Stimulated activated CD4-positive, alpha-beta T cell treated with anti-CD3 and anti-CD28 coated beads, TNF-alpha, amount 100 ng/mL, for 1 hour (primary cell): ENCODE measurements around the gene SEMA5B.

ENCODE experiments used
- DNase-seq, 3 donors: peaks; one replicate each; pipeline ENCODE4 v3.0.0-alpha.2; 2020; ENCODE audit warnings: low read depth in 3 of 3, low spot score in 1 of 3

The SEMA5B gene

GRCh38 chr3:123027292-123028232, at the start of gene SEMA5B:
Gene SEMA5B (minus strand): TSS chr3:123027763. CDS start chr3:122961263, 66,500 bp downstream.
- no peak for DNase-seq

- no peak for DNase-seq
These were observed 49.2 kb upstream of the SEMA5B start for GRCh38 chr3:123076496-123077418.

- DNase-seq: no peak
These were observed 48.5 kb upstream of the SEMA5B start for GRCh38 chr3:123076112-123076495.

- DNase-seq: no peak
These were observed 47.8 kb upstream of the SEMA5B start for GRCh38 chr3:123075359-123075758.

- no peak for DNase-seq
These were observed 45.0 kb upstream of the SEMA5B start for GRCh38 chr3:123072564-123072963.

GRCh38 chr3:123072152-123072551, 44.6 kb upstream of the SEMA5B start:
- DNase-seq: no peak

- no peak for DNase-seq
These were observed 44.0 kb upstream of the SEMA5B start for GRCh38 chr3:123071581-123071980.

GRCh38 chr3:123071146-123071545, 43.6 kb upstream of the SEMA5B start:
- no peak for DNase-seq

GRCh38 chr3:123070510-123070909, 42.9 kb upstream of the SEMA5B start:
- no peak for DNase-seq

- DNase-seq: no peak
These were observed 41.2 kb upstream of the SEMA5B start for GRCh38 chr3:123068601-123069381.

GRCh38 chr3:123067689-123068600, 40.4 kb upstream of the SEMA5B start:
- peak in 1 of 3 donors; percentile 17 for DNase-seq

GRCh38 chr3:123066896-123067688, 39.5 kb upstream of the SEMA5B start, which contains the start of gene PDIA5:
Gene PDIA5 (plus strand): TSS chr3:123067025. CDS start chr3:123067165, 140 bp downstream.
- DNase-seq: peak in 2 of 3 donors; percentile 7 to 64

GRCh38 chr3:123066599-123066895, 39.0 kb upstream of the SEMA5B start:
- DNase-seq: no peak

GRCh38 chr3:123064914-123065313, 37.4 kb upstream of the SEMA5B start:
- DNase-seq: no peak

GRCh38 chr3:123064506-123064905, 36.9 kb upstream of the SEMA5B start:
- DNase-seq: no peak

GRCh38 chr3:123063034-123063433, 35.5 kb upstream of the SEMA5B start:
- DNase-seq: no peak

GRCh38 chr3:123061856-123062255, 34.3 kb upstream of the SEMA5B start:
- DNase-seq: no peak

GRCh38 chr3:123060054-123060453, 32.5 kb upstream of the SEMA5B start:
- DNase-seq: no peak

GRCh38 chr3:123058505-123058904, 30.9 kb upstream of the SEMA5B start:
- DNase-seq: no peak
